K562 treated with DMSO at 1 percent for 12 hours (cell line): ENCODE data around the gene POR. TPM values are rescaled to one million over a fixed set of nuclear protein-coding genes. Genes with fewer than 3 reads are reported as not detected.

ENCODE experiments used
- total RNA-seq: library from RNA; unstranded; fragments of 300-600 nt; gene quantifications from 2 replicates; pipeline ENCODE4 v1.2.3, GENCODE V29; 2022; ENCODE audit not compliant: insufficient read depth

POR gene
- 163 and 184 TPM in 2 replicates for total RNA-seq

DNA sequence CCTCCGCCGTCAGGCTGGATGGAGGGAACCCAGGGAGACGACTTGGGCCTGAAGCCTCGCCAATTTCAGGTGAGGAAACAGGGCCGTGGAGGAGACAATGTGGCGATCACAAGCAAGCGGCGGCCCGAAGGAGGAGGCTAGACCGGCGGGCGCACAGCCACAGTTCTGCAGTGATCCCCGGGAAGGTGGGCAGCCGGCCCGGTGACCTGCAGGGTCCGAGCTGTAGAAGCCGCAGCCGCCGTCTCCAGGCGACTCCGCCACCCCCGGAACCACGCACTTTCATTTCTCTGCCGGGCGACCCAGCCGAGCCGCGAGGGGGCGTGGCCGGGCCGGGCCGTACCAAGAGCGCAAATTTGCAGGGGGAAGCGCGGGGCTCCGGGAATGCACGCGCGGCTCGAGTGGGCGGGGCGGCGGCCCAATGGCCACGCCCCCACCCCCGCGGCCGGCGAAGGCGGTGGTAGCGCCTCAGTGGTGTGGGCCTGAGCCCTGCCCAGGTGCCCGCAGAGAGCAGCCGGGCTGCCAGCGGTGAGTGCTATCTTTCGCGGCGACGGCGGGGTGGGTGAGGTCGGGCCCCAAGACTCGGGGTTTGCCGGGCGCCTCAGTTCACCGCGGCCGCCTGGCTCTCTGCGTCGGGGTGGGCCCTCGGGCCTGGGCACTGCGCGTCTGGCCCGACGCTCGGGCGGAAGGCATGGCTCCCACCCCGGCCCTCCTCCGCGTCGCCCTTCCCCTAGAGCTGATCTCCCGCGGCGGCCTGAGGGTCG lies at the start of gene POR:
Gene POR (plus strand): TSS at position 501 of the 761 bp plus-strand sequence. CDS start 38,847 bp downstream, outside the sequence.

DNA sequence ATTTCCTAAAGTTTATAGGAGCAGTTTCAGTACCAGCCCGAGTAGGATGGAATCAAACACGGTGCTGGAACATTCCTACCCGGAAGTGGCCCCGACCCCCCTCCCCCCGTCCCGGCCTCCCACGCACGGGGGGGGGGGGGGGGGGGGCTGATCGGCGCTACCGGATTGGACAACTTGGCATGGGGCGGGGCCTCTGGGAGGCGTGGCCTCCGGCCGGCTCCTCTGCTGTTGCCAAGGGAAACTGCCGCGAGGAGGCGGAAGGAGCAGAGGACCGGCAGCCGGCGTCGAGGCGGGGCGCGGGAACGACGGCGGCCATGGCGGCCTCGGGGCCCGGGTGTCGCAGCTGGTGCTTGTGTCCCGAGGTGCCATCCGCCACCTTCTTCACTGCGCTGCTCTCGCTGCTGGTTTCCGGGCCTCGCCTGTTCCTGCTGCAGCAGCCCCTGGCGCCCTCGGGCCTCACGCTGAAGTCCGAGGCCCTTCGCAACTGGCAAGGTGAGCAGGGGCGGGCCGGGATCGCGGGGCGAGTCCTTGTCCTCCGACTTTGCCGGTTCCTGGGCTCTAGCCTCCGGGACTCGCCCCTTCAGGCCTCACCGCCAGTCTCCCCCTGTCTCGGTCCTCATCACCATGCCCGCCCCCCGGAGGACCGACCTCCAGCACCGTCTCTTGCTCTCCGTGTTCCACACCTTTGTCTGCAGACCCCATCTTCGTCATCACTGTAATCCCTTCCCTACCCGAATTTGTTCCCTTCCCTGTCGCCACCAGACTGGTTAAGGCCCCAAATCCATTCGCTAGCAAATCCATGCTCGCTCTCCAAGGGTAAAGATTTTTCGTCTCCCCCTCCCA lies 36.0 kb upstream of the POR start, which contains the start of gene RHBDD2:
Gene RHBDD2 (plus strand): TSS at position 266 of the 843 bp plus-strand sequence. CDS start 49 bp downstream, at position 315.

DNA sequence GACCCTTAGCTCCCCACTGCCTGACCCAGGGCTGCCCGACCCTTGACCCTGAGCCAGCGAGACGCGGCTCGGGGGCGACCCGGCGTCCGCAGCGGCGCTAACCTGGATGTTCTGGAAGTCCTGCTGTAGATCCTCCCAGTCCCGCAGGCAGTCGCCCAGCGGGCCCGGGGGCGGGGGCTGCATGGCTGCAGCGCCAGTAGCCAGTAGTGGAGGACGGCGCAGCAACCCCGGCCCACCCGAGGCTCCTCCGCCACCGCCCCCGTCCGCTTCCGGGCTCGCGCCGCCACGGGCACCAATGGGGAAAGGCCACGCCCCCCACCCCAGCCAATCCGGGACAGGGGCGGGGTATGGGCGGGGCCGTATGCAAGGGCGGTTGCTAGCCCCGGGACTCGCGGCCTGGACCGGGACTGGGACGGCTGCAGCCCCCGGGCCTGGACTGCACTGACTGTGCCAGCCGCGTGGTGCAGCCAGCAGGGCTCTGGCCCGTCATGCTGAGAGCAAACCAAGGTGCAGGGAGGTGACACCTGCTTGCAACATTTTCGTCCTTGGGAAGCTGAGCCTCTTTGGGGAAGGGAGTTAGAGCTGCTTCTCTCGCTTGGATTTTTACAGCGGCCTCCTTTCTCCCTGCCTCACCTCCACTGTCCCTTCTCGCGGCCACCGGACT lies 79.6 kb downstream of the POR start, which contains the start of gene TMEM120A:
Gene TMEM120A (minus strand): TSS at position 208 of the 664 bp plus-strand sequence. CDS start 25 bp downstream, at position 183.

Other genes with a start within 250 kb of the POR start
- gene HIP1, start 176.2 kb upstream of the POR start, total RNA-seq = 7.2 and 20.9 TPM in 2 replicates
- not detected in 2 replicates for gene CCL26, start 142.9 kb upstream of the POR start, total RNA-seq
- gene CCL24, start 101.3 kb upstream of the POR start, total RNA-seq = not detected in 2 replicates
- gene RHBDD2, start 36.1 kb upstream of the POR start, total RNA-seq = 104 and 128 TPM in 2 replicates
- 48.9 and 54.8 TPM in 2 replicates for gene TMEM120A, start 79.4 kb downstream of the POR start, total RNA-seq
- gene STYXL1, start 132.8 kb downstream of the POR start, total RNA-seq = 62.1 and 68.4 TPM in 2 replicates
- 311 and 317 TPM in 2 replicates for gene MDH2, start 133.0 kb downstream of the POR start, total RNA-seq